ENCODE results near the gene NPAS1.
A peak's percentile ranks its signal among the peaks of the same experiment; 100 is the strongest.

The NPAS1 gene

GRCh38 chr19:47072323-47072722, 52.7 kb downstream of the NPAS1 start:
- Histone ChIP-seq H4K91ac (ENCODE audit: low read depth, low read length, poor library complexity) (no peak overlapping the region), H2BK120ac (ENCODE audit: low read depth, low read length) (no peak overlapping the region), H4K8ac (ENCODE audit: low read depth, low read length) (no peak overlapping the region), H3K14ac (ENCODE audit: low read length) (no peak overlapping the region), H3K36me3 (replicated peaks in 1 of 2; ENCODE audit: control insufficient read depth in 2 of 2, insufficient read depth in 2 of 2, low read length in 2 of 2) (peaks cover 65 to 98% of the 10 kb centered on the region in 2 donors), H3K27ac (replicated peaks; ENCODE audit: low read length) (no peak overlapping the region), H3K79me1 (ENCODE audit: low read depth, low read length) (peaks cover 24% of the 10 kb centered on the region), H3K4me1 (ENCODE audit: control insufficient read depth in 2 of 2, insufficient read depth in 1 of 2, low read depth in 1 of 2, low read length in 2 of 2) (no peaks in the 10 kb centered on the region), H2BK15ac (ENCODE audit: low read length) (no peak overlapping the region), H3K9ac (ENCODE audit: low read depth, low read length, poor library complexity) (no peak overlapping the region), H2BK5ac (ENCODE audit: low read length) (no peak overlapping the region), H2AFZ (ENCODE audit: low read length) (no peak overlapping the region), H3K27me3 (ENCODE audit: control insufficient read depth in 3 of 3, insufficient read depth in 3 of 3, low read depth in 1 of 3, low read length in 3 of 3) (no peaks in the 10 kb centered on the region), H3K18ac (ENCODE audit: low read length) (no peak overlapping the region), H3K4ac (ENCODE audit: low read length) (no peak overlapping the region), H3K23ac (ENCODE audit: low read depth, low read length, poor library complexity) (no peak overlapping the region), H2AK5ac (ENCODE audit: low read depth, low read length) (no peak overlapping the region), H3K4me2 (ENCODE audit: insufficient read depth, low read length, poor library complexity, severe bottlenecking) (no peak overlapping the region), H2BK12ac (ENCODE audit: low read length) (no peak overlapping the region), H3K4me3 (ENCODE audit: low read length in 2 of 2) (no peak overlapping the region), H3K9me3 (replicated peaks in 1 of 2; ENCODE audit: control insufficient read depth in 2 of 2, insufficient read depth in 1 of 2, low read depth in 1 of 2, low read length in 2 of 2) (no peaks in the 10 kb centered on the region)
- WGBS, 2 donors (ENCODE audit: extremely low coverage in 2 of 2, insufficient read length in 2 of 2, insufficient replicate concordance in 1 of 2), result no CpG with 5 or more reads among the region's 17 CpGs
- no peak for DNase-seq (ENCODE audit: low spot score)

DNA sequence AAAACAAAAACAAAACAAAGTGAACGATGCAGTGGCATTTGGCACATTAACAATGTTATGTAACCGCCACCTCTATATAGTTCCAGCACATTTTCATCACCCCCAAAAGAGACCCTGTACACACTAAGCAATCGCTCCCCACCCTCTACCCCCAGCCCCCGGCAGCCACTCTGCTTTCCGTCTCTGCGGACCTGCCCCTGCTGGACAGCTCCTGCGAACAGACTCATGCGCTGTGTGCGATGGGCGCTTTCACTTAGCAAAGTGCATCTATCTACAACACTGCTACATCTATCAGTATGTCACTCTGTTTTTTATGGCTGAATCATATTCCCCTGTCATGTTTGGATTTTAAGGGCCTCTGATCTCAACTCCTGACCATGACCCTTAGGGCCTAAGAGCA, 53.9 kb downstream of the NPAS1 start:
- H3K27ac ChIP-seq (replicated peaks; ENCODE audit: low read length), result no peak overlapping the region
- no peak overlapping the region for H3K4me3 ChIP-seq (ENCODE audit: low read length in 2 of 2)
- no peak overlapping the region for H4K8ac ChIP-seq (ENCODE audit: low read depth, low read length)
- no peak for DNase-seq (ENCODE audit: low spot score)
- H3K9ac ChIP-seq (ENCODE audit: low read depth, low read length, poor library complexity), result no peak overlapping the region
- H3K23ac ChIP-seq (ENCODE audit: low read depth, low read length, poor library complexity), result no peak overlapping the region
- H3K18ac ChIP-seq (ENCODE audit: low read length), result no peak overlapping the region
- H2BK12ac ChIP-seq (ENCODE audit: low read length), result no peak overlapping the region
- WGBS, 2 donors (ENCODE audit: extremely low coverage in 2 of 2, insufficient read length in 2 of 2, insufficient replicate concordance in 1 of 2), result no CpG with 5 or more reads among the region's 10 CpGs
- H3K9me3 ChIP-seq (replicated peaks in 1 of 2; ENCODE audit: control insufficient read depth in 2 of 2, insufficient read depth in 1 of 2, low read depth in 1 of 2, low read length in 2 of 2), result no peaks in the 10 kb centered on the region
- H3K4me1 ChIP-seq (ENCODE audit: control insufficient read depth in 2 of 2, insufficient read depth in 1 of 2, low read depth in 1 of 2, low read length in 2 of 2), result no peaks in the 10 kb centered on the region
- peaks cover 19% of the 10 kb centered on the region for H3K79me1 ChIP-seq (ENCODE audit: low read depth, low read length)
- no peak overlapping the region for H3K4me2 ChIP-seq (ENCODE audit: insufficient read depth, low read length, poor library complexity, severe bottlenecking)
- no peak overlapping the region for H2AFZ ChIP-seq (ENCODE audit: low read length)
- no peak overlapping the region for H3K4ac ChIP-seq (ENCODE audit: low read length)
- H3K14ac ChIP-seq (ENCODE audit: low read length), result no peak overlapping the region
- H2BK5ac ChIP-seq (ENCODE audit: low read length), result no peak overlapping the region
- no peaks in the 10 kb centered on the region for H3K27me3 ChIP-seq (ENCODE audit: control insufficient read depth in 3 of 3, insufficient read depth in 3 of 3, low read depth in 1 of 3, low read length in 3 of 3)
- H2BK120ac ChIP-seq (ENCODE audit: low read depth, low read length), result no peak overlapping the region
- no peak overlapping the region for H2BK15ac ChIP-seq (ENCODE audit: low read length)
- peaks cover 59 to 98% of the 10 kb centered on the region in 2 donors for H3K36me3 ChIP-seq (replicated peaks in 1 of 2; ENCODE audit: control insufficient read depth in 2 of 2, insufficient read depth in 2 of 2, low read length in 2 of 2)
- no peak overlapping the region for H2AK5ac ChIP-seq (ENCODE audit: low read depth, low read length)
- H4K91ac ChIP-seq (ENCODE audit: low read depth, low read length, poor library complexity), result no peak overlapping the region

- Histone ChIP-seq H3K9me3 (replicated peaks in 1 of 2; ENCODE audit: control insufficient read depth in 2 of 2, insufficient read depth in 1 of 2, low read depth in 1 of 2, low read length in 2 of 2) (no peaks in the 10 kb centered on the region), H3K18ac (ENCODE audit: low read length) (no peak overlapping the region), H3K4me3 (ENCODE audit: low read length in 2 of 2) (peak overlapping the region in 1 of 2 donors; percentile 35), H3K9ac (ENCODE audit: low read depth, low read length, poor library complexity) (no peak overlapping the region), H3K27me3 (ENCODE audit: control insufficient read depth in 3 of 3, insufficient read depth in 3 of 3, low read depth in 1 of 3, low read length in 3 of 3) (no peaks in the 10 kb centered on the region), H3K79me1 (ENCODE audit: low read depth, low read length) (peaks cover 17% of the 10 kb centered on the region), H3K4me2 (ENCODE audit: insufficient read depth, low read length, poor library complexity, severe bottlenecking) (no peak overlapping the region), H2BK15ac (ENCODE audit: low read length) (no peak overlapping the region), H3K36me3 (replicated peaks in 1 of 2; ENCODE audit: control insufficient read depth in 2 of 2, insufficient read depth in 2 of 2, low read length in 2 of 2) (peaks cover 53 to 98% of the 10 kb centered on the region in 2 donors), H2BK5ac (ENCODE audit: low read length) (no peak overlapping the region), H4K8ac (ENCODE audit: low read depth, low read length) (no peak overlapping the region), H3K27ac (replicated peaks; ENCODE audit: low read length) (no peak overlapping the region), H3K4ac (ENCODE audit: low read length) (no peak overlapping the region), H2AFZ (ENCODE audit: low read length) (no peak overlapping the region), H2BK120ac (ENCODE audit: low read depth, low read length) (no peak overlapping the region), H4K91ac (ENCODE audit: low read depth, low read length, poor library complexity) (no peak overlapping the region), H3K14ac (ENCODE audit: low read length) (no peak overlapping the region), H2AK5ac (ENCODE audit: low read depth, low read length) (no peak overlapping the region), H3K23ac (ENCODE audit: low read depth, low read length, poor library complexity) (no peak overlapping the region), H2BK12ac (ENCODE audit: low read length) (no peak overlapping the region), H3K4me1 (ENCODE audit: control insufficient read depth in 2 of 2, insufficient read depth in 1 of 2, low read depth in 1 of 2, low read length in 2 of 2) (no peaks in the 10 kb centered on the region)
- DNase-seq (ENCODE audit: low spot score), result no peak
- no CpG with 5 or more reads among the region's 9 CpGs for WGBS, 2 donors (ENCODE audit: extremely low coverage in 2 of 2, insufficient read length in 2 of 2, insufficient replicate concordance in 1 of 2)
Observed at GRCh38 chr19:47074621-47075020, 55.0 kb downstream of the NPAS1 start.

- peaks cover 13% of the 10 kb centered on the region for H3K79me1 ChIP-seq (ENCODE audit: low read depth, low read length)
- H3K9ac ChIP-seq (ENCODE audit: low read depth, low read length, poor library complexity), result peak overlapping the region; percentile 60
- no peak overlapping the region for H2AFZ ChIP-seq (ENCODE audit: low read length)
- no peak overlapping the region for H3K23ac ChIP-seq (ENCODE audit: low read depth, low read length, poor library complexity)
- no peak overlapping the region for H3K4ac ChIP-seq (ENCODE audit: low read length)
- no peak overlapping the region for H2BK15ac ChIP-seq (ENCODE audit: low read length)
- no peak overlapping the region for H2BK5ac ChIP-seq (ENCODE audit: low read length)
- H3K18ac ChIP-seq (ENCODE audit: low read length), result no peak overlapping the region
- no peak overlapping the region for H3K27ac ChIP-seq (replicated peaks; ENCODE audit: low read length)
- DNase-seq (ENCODE audit: low spot score), result no peak
- no peak overlapping the region for H3K4me2 ChIP-seq (ENCODE audit: insufficient read depth, low read length, poor library complexity, severe bottlenecking)
- no peaks in the 10 kb centered on the region for H3K4me1 ChIP-seq (ENCODE audit: control insufficient read depth in 2 of 2, insufficient read depth in 1 of 2, low read depth in 1 of 2, low read length in 2 of 2)
- H4K8ac ChIP-seq (ENCODE audit: low read depth, low read length), result no peak overlapping the region
- H2AK5ac ChIP-seq (ENCODE audit: low read depth, low read length), result no peak overlapping the region
- no peak overlapping the region for H2BK12ac ChIP-seq (ENCODE audit: low read length)
- H4K91ac ChIP-seq (ENCODE audit: low read depth, low read length, poor library complexity), result no peak overlapping the region
- H3K36me3 ChIP-seq (replicated peaks in 1 of 2; ENCODE audit: control insufficient read depth in 2 of 2, insufficient read depth in 2 of 2, low read length in 2 of 2), result peaks cover 48 to 98% of the 10 kb centered on the region in 2 donors
- no CpG with 5 or more reads among the region's 15 CpGs for WGBS, 2 donors (ENCODE audit: extremely low coverage in 2 of 2, insufficient read length in 2 of 2, insufficient replicate concordance in 1 of 2)
- no peak overlapping the region for H3K4me3 ChIP-seq (ENCODE audit: low read length in 2 of 2)
- H3K9me3 ChIP-seq (replicated peaks in 1 of 2; ENCODE audit: control insufficient read depth in 2 of 2, insufficient read depth in 1 of 2, low read depth in 1 of 2, low read length in 2 of 2), result no peaks in the 10 kb centered on the region
- H3K27me3 ChIP-seq (ENCODE audit: control insufficient read depth in 3 of 3, insufficient read depth in 3 of 3, low read depth in 1 of 3, low read length in 3 of 3), result no peaks in the 10 kb centered on the region
- H2BK120ac ChIP-seq (ENCODE audit: low read depth, low read length), result no peak overlapping the region
- H3K14ac ChIP-seq (ENCODE audit: low read length), result no peak overlapping the region
Observed at GRCh38 chr19:47075179-47075810, 55.7 kb downstream of the NPAS1 start.

Measured in neuronal stem cell (in vitro differentiated cells).